ENCODE results near the gene SEC22C.

The SEC22C gene

GRCh38 chr3:42547401-42547945 lies 34.3 kb downstream of the SEC22C start:
- no peaks in the 10 kb centered on the region for H3K79me2 ChIP-seq (ENCODE audit: insufficient read depth, low read length)
- no peaks in the 10 kb centered on the region for H3K9me2 ChIP-seq (replicated peaks; ENCODE audit: insufficient read depth, low read length)
- no peak overlapping the region for H3K4me2 ChIP-seq (ENCODE audit: low read depth, low read length, poor library complexity, severe bottlenecking)
- no peaks in the 10 kb centered on the region for H3K9me3 ChIP-seq (ENCODE audit: insufficient read depth, low read length)
- no peak overlapping the region for H2AFZ ChIP-seq (ENCODE audit: low read depth, low read length, severe bottlenecking)
- no peak for TF ChIP-seq EZH2phosphoT487 (conservative IDR thresholded peaks at IDR 0.05; ENCODE audit: low read length)
- TF ChIP-seq, protein P1, sequence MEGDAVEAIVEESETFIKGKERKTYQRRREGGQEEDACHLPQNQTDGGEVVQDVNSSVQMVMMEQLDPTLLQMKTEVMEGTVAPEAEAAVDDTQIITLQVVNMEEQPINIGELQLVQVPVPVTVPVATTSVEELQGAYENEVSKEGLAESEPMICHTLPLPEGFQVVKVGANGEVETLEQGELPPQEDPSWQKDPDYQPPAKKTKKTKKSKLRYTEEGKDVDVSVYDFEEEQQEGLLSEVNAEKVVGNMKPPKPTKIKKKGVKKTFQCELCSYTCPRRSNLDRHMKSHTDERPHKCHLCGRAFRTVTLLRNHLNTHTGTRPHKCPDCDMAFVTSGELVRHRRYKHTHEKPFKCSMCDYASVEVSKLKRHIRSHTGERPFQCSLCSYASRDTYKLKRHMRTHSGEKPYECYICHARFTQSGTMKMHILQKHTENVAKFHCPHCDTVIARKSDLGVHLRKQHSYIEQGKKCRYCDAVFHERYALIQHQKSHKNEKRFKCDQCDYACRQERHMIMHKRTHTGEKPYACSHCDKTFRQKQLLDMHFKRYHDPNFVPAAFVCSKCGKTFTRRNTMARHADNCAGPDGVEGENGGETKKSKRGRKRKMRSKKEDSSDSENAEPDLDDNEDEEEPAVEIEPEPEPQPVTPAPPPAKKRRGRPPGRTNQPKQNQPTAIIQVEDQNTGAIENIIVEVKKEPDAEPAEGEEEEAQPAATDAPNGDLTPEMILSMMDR (IDR thresholded peaks at IDR 0.05; ENCODE audit: insufficient read depth, low read length, poor library complexity, severe bottlenecking) = peak; percentile 98
- no peak overlapping the region for H3K27ac ChIP-seq (ENCODE audit: low read depth, low read length)
- no peaks in the 10 kb centered on the region for H3K36me3 ChIP-seq (ENCODE audit: low read length)
- no peak overlapping the region for H3K9ac ChIP-seq (ENCODE audit: low read length)
- H3K27me3 ChIP-seq (ENCODE audit: low read length) = no peaks in the 10 kb centered on the region
- no peak overlapping the region for H3K4me3 ChIP-seq (ENCODE audit: insufficient read depth, low read length, poor library complexity, severe bottlenecking)
- no peaks in the 10 kb centered on the region for H4K20me1 ChIP-seq (ENCODE audit: low read depth, low read length)
- H3F3A ChIP-seq (ENCODE audit: insufficient read depth) = no peaks in the 10 kb centered on the region

DNA sequence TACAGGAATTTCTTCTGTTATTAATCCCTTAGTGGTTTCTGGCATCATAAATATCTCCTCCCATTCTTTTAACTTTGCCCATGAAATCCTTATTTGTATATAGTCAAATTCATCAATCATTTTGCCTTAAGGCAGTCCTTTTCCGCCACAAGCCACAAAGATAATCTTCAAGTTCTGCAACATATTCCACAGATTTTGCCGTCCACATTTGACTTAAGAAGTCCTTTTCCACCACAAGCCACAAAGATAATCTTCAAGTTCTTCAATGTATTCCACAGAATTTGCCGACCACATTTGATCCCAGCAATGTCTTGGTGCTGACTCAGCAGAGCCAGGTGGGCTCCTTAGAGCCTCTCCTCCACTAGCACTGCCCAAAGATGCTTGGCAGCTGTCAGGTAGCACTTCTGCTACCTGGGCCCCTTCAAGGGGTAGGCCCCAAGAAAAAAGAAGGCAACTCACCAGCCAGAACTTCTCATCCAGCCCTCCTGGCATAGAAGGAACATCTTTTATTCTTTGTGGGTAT lies 35.0 kb downstream of the SEC22C start:
- Histone ChIP-seq H3K27me3 (ENCODE audit: low read length) (no peaks in the 10 kb centered on the region), H3K4me2 (ENCODE audit: low read depth, low read length, poor library complexity, severe bottlenecking) (no peak overlapping the region), H3K9ac (ENCODE audit: low read length) (no peak overlapping the region), H3K27ac (ENCODE audit: low read depth, low read length) (no peak overlapping the region), H4K20me1 (ENCODE audit: low read depth, low read length) (no peaks in the 10 kb centered on the region), H3K9me2 (replicated peaks; ENCODE audit: insufficient read depth, low read length) (no peaks in the 10 kb centered on the region), H3K36me3 (ENCODE audit: low read length) (no peaks in the 10 kb centered on the region), H3K79me2 (ENCODE audit: insufficient read depth, low read length) (no peaks in the 10 kb centered on the region), H2AFZ (ENCODE audit: low read depth, low read length, severe bottlenecking) (no peak overlapping the region), H3F3A (ENCODE audit: insufficient read depth) (no peaks in the 10 kb centered on the region), H3K9me3 (ENCODE audit: insufficient read depth, low read length) (no peaks in the 10 kb centered on the region), H3K4me3 (ENCODE audit: insufficient read depth, low read length, poor library complexity, severe bottlenecking) (no peak overlapping the region)
- no peak for TF ChIP-seq EZH2phosphoT487 (conservative IDR thresholded peaks at IDR 0.05; ENCODE audit: low read length)
- TF ChIP-seq, protein P1 (IDR thresholded peaks at IDR 0.05; ENCODE audit: insufficient read depth, low read length, poor library complexity, severe bottlenecking) = no peak

DNA sequence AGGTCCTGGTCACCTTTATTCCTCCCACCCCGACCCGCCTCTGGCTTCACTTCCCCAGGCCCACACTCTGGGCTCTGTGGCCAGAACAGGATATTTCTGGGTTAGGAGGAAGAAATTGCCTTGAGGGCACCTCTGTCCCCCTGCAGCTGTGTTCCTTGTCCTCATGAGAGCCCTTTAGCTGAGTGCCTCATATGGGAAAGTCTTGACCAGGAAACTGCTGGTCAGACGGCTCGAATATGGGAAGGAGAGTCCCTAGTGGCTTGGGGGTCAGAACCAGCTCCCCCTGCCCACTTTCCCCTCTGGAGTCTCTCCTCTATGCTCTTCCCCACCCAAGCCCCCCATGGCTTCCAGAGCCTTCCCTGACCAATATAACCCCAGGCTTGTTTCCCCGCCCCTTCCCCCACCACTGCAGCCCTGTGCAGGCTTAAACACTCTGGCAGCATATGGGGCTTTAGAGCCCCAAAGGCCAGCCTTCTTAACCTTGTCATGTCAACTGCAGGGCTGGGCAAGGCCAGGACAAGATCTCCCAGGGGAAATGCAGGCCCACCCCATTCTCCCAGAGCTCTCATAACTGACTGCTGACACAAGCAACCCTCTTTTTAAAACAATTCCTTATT lies 36.4 kb downstream of the SEC22C start:
- Histone ChIP-seq H3K27ac (ENCODE audit: low read depth, low read length) (no peak overlapping the region), H3K4me2 (ENCODE audit: low read depth, low read length, poor library complexity, severe bottlenecking) (no peak overlapping the region), H3K79me2 (ENCODE audit: insufficient read depth, low read length) (no peaks in the 10 kb centered on the region), H3K9me3 (ENCODE audit: insufficient read depth, low read length) (no peaks in the 10 kb centered on the region), H3F3A (ENCODE audit: insufficient read depth) (no peaks in the 10 kb centered on the region), H4K20me1 (ENCODE audit: low read depth, low read length) (no peaks in the 10 kb centered on the region), H3K9me2 (replicated peaks; ENCODE audit: insufficient read depth, low read length) (no peaks in the 10 kb centered on the region), H3K27me3 (ENCODE audit: low read length) (no peaks in the 10 kb centered on the region), H3K36me3 (ENCODE audit: low read length) (no peaks in the 10 kb centered on the region), H3K4me3 (ENCODE audit: insufficient read depth, low read length, poor library complexity, severe bottlenecking) (no peak overlapping the region), H2AFZ (ENCODE audit: low read depth, low read length, severe bottlenecking) (no peak overlapping the region), H3K9ac (ENCODE audit: low read length) (no peak overlapping the region)
- TF ChIP-seq, protein P1 (IDR thresholded peaks at IDR 0.05; ENCODE audit: insufficient read depth, low read length, poor library complexity, severe bottlenecking) = no peak
- TF ChIP-seq EZH2phosphoT487 (conservative IDR thresholded peaks at IDR 0.05; ENCODE audit: low read length) = no peak
